Uterus (tissue), 2 donors: ENCODE results near the gene ISOC2.

Experiments
- CTCF ChIP-seq, 4 experiments: fragments of 200-600 bp in 2 of 4; fragments of 450-650 bp in 2 of 4; sonication (generic) in 2 of 4; IDR thresholded peaks; one replicate each; pipeline ENCODE4 v1.5.1; 2016 to 2019; ENCODE audit warnings: antibody characterized with exemption in 4 of 4, mild to moderate bottlenecking in 2 of 4, moderate library complexity in 1 of 4
- POLR2A ChIP-seq, 2 donors: fragments of 450-650 bp; IDR thresholded peaks; one replicate each; pipeline ENCODE4 v1.6.1; 2016; ENCODE audit warnings: antibody characterized with exemption in 2 of 2, mild to moderate bottlenecking in 1 of 2, moderate library complexity in 1 of 2

DNA sequence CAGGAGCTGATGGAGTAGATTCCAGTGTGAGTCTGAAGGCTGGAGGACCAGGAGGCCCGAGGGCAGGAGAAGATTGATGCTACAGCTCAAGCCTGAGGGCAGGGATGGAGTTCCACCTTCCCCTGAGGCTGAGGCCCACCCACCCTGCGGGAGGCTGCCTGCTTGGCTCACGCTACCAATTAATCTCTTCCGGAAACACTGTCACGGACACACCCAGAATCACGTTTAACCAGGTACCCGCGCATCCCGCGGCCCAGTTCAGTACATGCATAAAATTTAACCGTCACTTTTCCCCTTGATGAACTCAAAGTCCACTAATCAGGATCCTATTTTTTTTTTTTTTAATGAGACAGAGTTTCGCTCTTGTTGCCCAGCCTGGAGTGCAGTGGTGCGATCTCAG is 9.8 kb upstream of the ISOC2 start:
- TF ChIP-seq POLR2A (IDR thresholded peaks at IDR 0.05), result no peak
- no peak for TF ChIP-seq CTCF (IDR thresholded peaks at IDR 0.05)
